K562 (cell line): ENCODE data around the gene KATNB1. TPM values are rescaled to one million over a fixed set of nuclear protein-coding genes. Genes with fewer than 3 reads are reported as not detected.

Source experiments
- ATAC-seq: fragments of 200-7000 bp; cut with Tn5 transposase; 3 replicates; pipeline ENCODE4 v1.9.1; 2020; ENCODE audit warnings: moderate library complexity
- BruUV-seq: library from RNA; stranded (reverse); fragments of 400-500 nt; replicated peaks from 2 replicates; lab custom pipeline; 2021; lab: Mats Ljungman, UMichigan
- CTCF ChIA-PET: fragments of 300-600 bp; formaldehyde crosslinking; extraction: SDS; loops from one replicate; lab custom pipeline; 2021; ENCODE audit warnings: low intra/inter-chr PET ratio; lab: Yijun Ruan, JAX
- POLR2A ChIA-PET: fragments of 300-600, 350-650 bp; sonication (Branson Sonifier 250); formaldehyde crosslinking; extraction: SDS; loops from one replicate; lab custom pipeline; 2021; ENCODE audit warnings: antibody characterized with exemption, inconsistent platforms; lab: Yijun Ruan, JAX
- DNase-seq, 4 experiments: peaks; one replicate each; pipeline versions ENCODE4 v3.0.0 to v3.0.0-alpha.2; 2011 to 2018; ENCODE audit warnings: low spot score in 3 of 4, mixed read lengths in 3 of 4; ENCODE audit errors: extremely low read depth in 1 of 4
- FAIRE-seq: peaks from 2 replicates; lab custom pipeline; 2011; peaks lifted over from hg19 to GRCh38; lab: Jason Lieb, UNC
- H2AFZ ChIP-seq: 2 replicates; pipeline ENCODE4 v1.6.0; 2011; ENCODE audit warnings: low read depth, low read length, control low read depth, inconsistent platforms
- H3K27ac ChIP-seq: fragments of 200-600 bp; 3 replicates; pipeline ENCODE4 v1.8.0; 2011; ENCODE audit warnings: low read depth, mild to moderate bottlenecking, control low read depth, inconsistent platforms, low read length, moderate library complexity, mixed read lengths; ENCODE audit errors: extremely low read depth
- H3K27me3 ChIP-seq, 2 experiments: fragments of 300-600 bp in 1 of 2; 2 replicates in 1 of 2; 3 replicates in 1 of 2; pipeline versions ENCODE4 v1.6.0 to v1.8.0; 2011; ENCODE audit warnings: inconsistent platforms in 2 of 2, low read length in 2 of 2, mild to moderate bottlenecking in 1 of 2, mixed read lengths in 1 of 2, moderate library complexity in 1 of 2; ENCODE audit not compliant: control insufficient read depth in 2 of 2, insufficient read depth in 2 of 2
- H3K36me3 ChIP-seq: fragments of 300-600 bp; 3 replicates; pipeline ENCODE4 v1.8.0; 2011; ENCODE audit warnings: mild to moderate bottlenecking, low read length, inconsistent platforms; ENCODE audit not compliant: control insufficient read depth, insufficient read depth
- H3K4me1 ChIP-seq, 2 experiments: fragments of 200-600 bp in 1 of 2; replicated peaks in 1 of 2; 2 replicates in 1 of 2; 3 replicates in 1 of 2; pipeline versions ENCODE4 v1.5.1 to v1.8.0; 2011; ENCODE audit warnings: inconsistent platforms in 2 of 2, low read length in 2 of 2, mild to moderate bottlenecking in 1 of 2, mixed read lengths in 1 of 2, moderate library complexity in 1 of 2; ENCODE audit not compliant: control insufficient read depth in 2 of 2, insufficient read depth in 2 of 2
- H3K4me2 ChIP-seq: 2 replicates; pipeline ENCODE4 v1.6.1; 2011; ENCODE audit warnings: low read length, control low read depth, inconsistent platforms, mixed read lengths; ENCODE audit not compliant: insufficient read depth
- H3K4me3 ChIP-seq: fragments of 200-600 bp; sonication (generic), shearing (Covaris generic); 2 replicates; pipeline ENCODE4 v1.5.1; 2016; ENCODE audit warnings: control low read depth, inconsistent platforms
- H3K79me2 ChIP-seq: fragments of 200-600 bp; 3 replicates; pipeline ENCODE4 v1.8.0; 2011; ENCODE audit warnings: low read length, inconsistent platforms; ENCODE audit not compliant: control insufficient read depth, insufficient read depth
- H3K9ac ChIP-seq, 2 experiments: 2 replicates each; pipeline versions ENCODE4 v1.6.0 to v1.6.1; 2011; ENCODE audit warnings: low read depth in 2 of 2, low read length in 2 of 2, control low read depth in 1 of 2, inconsistent platforms in 1 of 2, mild to moderate bottlenecking in 1 of 2, mixed read lengths in 1 of 2; ENCODE audit not compliant: insufficient read depth in 1 of 2
- H3K9me1 ChIP-seq: one replicate; pipeline ENCODE4 v1.6.0; 2011; ENCODE audit warnings: inconsistent platforms, mild to moderate bottlenecking, low read length, moderate library complexity; ENCODE audit not compliant: control insufficient read depth, insufficient read depth
- H3K9me3 ChIP-seq: replicated peaks from 2 replicates; pipeline ENCODE4 v1.5.1; 2011; ENCODE audit warnings: low read depth, low read length, inconsistent platforms; ENCODE audit not compliant: control insufficient read depth, insufficient read depth
- H4K20me1 ChIP-seq: replicated peaks from 2 replicates; pipeline ENCODE4 v1.6.1; 2011; ENCODE audit warnings: low read length, inconsistent platforms, mixed read lengths; ENCODE audit not compliant: control insufficient read depth, insufficient read depth
- CEBPB ChIP-seq: fragments of 450-650 bp; IDR thresholded peaks from 2 replicates; pipeline ENCODE4 v1.6.1; 2016; ENCODE audit warnings: missing genetic modification characterization, missing compliant biosample characterization
- CREM ChIP-seq: IDR thresholded peaks from 2 replicates; pipeline ENCODE4 v1.6.1; 2014; ENCODE audit warnings: antibody characterized with exemption, low read depth
- ETS2 ChIP-seq: IDR thresholded peaks from 2 replicates; pipeline ENCODE4 v1.6.1; 2016; ENCODE audit warnings: borderline replicate concordance, missing genetic modification characterization, mild to moderate bottlenecking, moderate library complexity, missing compliant biosample characterization; ENCODE audit not compliant: poor library complexity, severe bottlenecking
- HIVEP1 ChIP-seq: fragments of 250-450 bp; sonication (Bioruptor Pico); IDR thresholded peaks from 2 replicates; pipeline ENCODE4 v1.4.0; 2020; ENCODE audit warnings: mild to moderate bottlenecking
- KDM5B ChIP-seq: fragments of 200-600 bp; sonication (generic); IDR thresholded peaks from 2 replicates; pipeline ENCODE4 v1.6.1; 2012; ENCODE audit warnings: low read depth, mild to moderate bottlenecking, moderate library complexity, low read length, control low read depth, inconsistent platforms; ENCODE audit not compliant: insufficient replicate concordance
- NR2C1 ChIP-seq, 2 experiments: fragments of 450-650 bp; IDR thresholded peaks; 2 replicates each; pipeline ENCODE4 v1.6.1; 2017; ENCODE audit warnings: mild to moderate bottlenecking in 2 of 2, antibody characterized with exemption in 1 of 2, inconsistent platforms in 1 of 2, missing compliant biosample characterization in 1 of 2, missing genetic modification characterization in 1 of 2
- PKNOX1 ChIP-seq: fragments of 450-650 bp; IDR thresholded peaks from 2 replicates; pipeline ENCODE4 v1.6.1; 2016
- RB1 ChIP-seq: fragments of 450-650 bp; IDR thresholded peaks from 2 replicates; pipeline ENCODE4 v1.6.1; 2017; ENCODE audit warnings: low read depth, mild to moderate bottlenecking
- SAFB2 ChIP-seq: fragments of 200-400 bp; formaldehyde crosslinking; IDR thresholded peaks from 2 replicates; pipeline ENCODE4 v1.6.1; 2018; ENCODE audit warnings: borderline replicate concordance, low read length, low read depth, moderate library complexity; ENCODE audit not compliant: severe bottlenecking
- ZNF707 ChIP-seq: fragments of 250-450 bp; sonication (Bioruptor Pico); conservative IDR thresholded peaks from 2 replicates; pipeline ENCODE4 v1.8.0; 2022; ENCODE audit warnings: inconsistent platforms, mild to moderate bottlenecking, moderate library complexity
- WGBS: fragments of 100-300 bp; shearing (Covaris generic); methylation state at CpG from one replicate; pipeline ENCODE4 v1.1.6; 2016; ENCODE audit warnings: low coverage, mixed read lengths; ENCODE audit not compliant: insufficient coverage; ENCODE audit errors: missing lambda C conversion rate; 5-methylcytosine and 5-hydroxymethylcytosine counted together
- in situ Hi-C: fragments of 300-500 bp; cut with MboI; formaldehyde crosslinking; loops from 4 replicates; pipeline ENCODE4 v1.15.0; 2018; ENCODE audit warnings: inconsistent platforms, mixed read lengths
- intact Hi-C: fragments of 100-400 bp; cut with micrococcal nuclease; formaldehyde crosslinking; loops from 2 replicates; pipeline ENCODE4 v1.14.2; 2022
- polyA plus RNA-seq, 8 experiments: library from polyadenylated mRNA; depleted of rRNA in 4 of 8; stranded (reverse) in 5 of 8; unstranded in 3 of 8; fragments of >200 nt; fragmentation: Nextera tagmentation in 2 of 8; fragmentation: Illumina TruSeq in 1 of 8; extraction: Ambion mirVana in 2 of 8; extraction: Trizol in 1 of 8; gene quantifications; 2 replicates each; pipeline versions ENCODE4 v1.2.1 to v1.2.3, GENCODE V29; 2011 to 2014; ENCODE audit warnings: inconsistent platforms in 1 of 8, missing spikeins in 1 of 8
- total RNA-seq, 7 experiments: library from RNA; depleted of rRNA in 6 of 7; stranded (reverse); fragments of >200 nt in 6 of 7; fragmentation: Illumina TruSeq in 2 of 7; extraction: Trizol in 2 of 7; gene quantifications; 2 replicates each; pipeline versions ENCODE4 v1.2.1 to v1.2.3, GENCODE V29; 2011 to 2021; ENCODE audit warnings: low replicate concordance in 1 of 7
- TF ChIP-seq, protein P1 (sequence below): fragments of 150-350 bp; conservative IDR thresholded peaks from 2 replicates; pipeline ENCODE4 v1.6.1; 2014; ENCODE audit warnings: low read length
- TF ChIP-seq, protein P2 (sequence below), 2 experiments: fragments of 250-450 bp in 1 of 2; fragments of 450-650 bp in 1 of 2; sonication (Bioruptor Pico) in 1 of 2; IDR thresholded peaks; 2 replicates each; pipeline versions ENCODE4 v1.6.1 to v1.8.0; 2016 to 2021; ENCODE audit warnings: mild to moderate bottlenecking in 2 of 2, moderate library complexity in 2 of 2, missing compliant biosample characterization in 1 of 2, missing genetic modification characterization in 1 of 2
- TF ChIP-seq, protein P3 (sequence below): fragments of 250-450 bp; sonication (Bioruptor Pico); IDR thresholded peaks from 2 replicates; pipeline ENCODE4 v1.5.0; 2021

The KATNB1 gene
- total and polyA plus RNA-seq, 9 of the 15 experiments (the other 6 are each of a cell fraction or from before 2014, with no cell fraction given), result 1.2 to 52.6 (median 21.9) TPM

- TF ChIP-seq, protein P1, sequence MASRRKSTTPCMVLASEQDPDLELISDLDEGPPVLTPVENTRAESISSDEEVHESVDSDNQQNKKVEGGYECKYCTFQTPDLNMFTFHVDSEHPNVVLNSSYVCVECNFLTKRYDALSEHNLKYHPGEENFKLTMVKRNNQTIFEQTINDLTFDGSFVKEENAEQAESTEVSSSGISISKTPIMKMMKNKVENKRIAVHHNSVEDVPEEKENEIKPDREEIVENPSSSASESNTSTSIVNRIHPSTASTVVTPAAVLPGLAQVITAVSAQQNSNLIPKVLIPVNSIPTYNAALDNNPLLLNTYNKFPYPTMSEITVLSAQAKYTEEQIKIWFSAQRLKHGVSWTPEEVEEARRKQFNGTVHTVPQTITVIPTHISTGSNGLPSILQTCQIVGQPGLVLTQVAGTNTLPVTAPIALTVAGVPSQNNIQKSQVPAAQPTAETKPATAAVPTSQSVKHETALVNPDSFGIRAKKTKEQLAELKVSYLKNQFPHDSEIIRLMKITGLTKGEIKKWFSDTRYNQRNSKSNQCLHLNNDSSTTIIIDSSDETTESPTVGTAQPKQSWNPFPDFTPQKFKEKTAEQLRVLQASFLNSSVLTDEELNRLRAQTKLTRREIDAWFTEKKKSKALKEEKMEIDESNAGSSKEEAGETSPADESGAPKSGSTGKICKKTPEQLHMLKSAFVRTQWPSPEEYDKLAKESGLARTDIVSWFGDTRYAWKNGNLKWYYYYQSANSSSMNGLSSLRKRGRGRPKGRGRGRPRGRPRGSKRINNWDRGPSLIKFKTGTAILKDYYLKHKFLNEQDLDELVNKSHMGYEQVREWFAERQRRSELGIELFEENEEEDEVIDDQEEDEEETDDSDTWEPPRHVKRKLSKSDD, result no peak
- no peak for TF ChIP-seq HIVEP1 (CRISPR knock-in tag)
- TF ChIP-seq NR2C1 (IDR thresholded peaks at IDR 0.05), result peak; percentile 87
- peak; percentile 91 for TF ChIP-seq NR2C1 (tag; IDR thresholded peaks at IDR 0.05)
- TF ChIP-seq ETS2, result no peak
Measured at GRCh38 chr16:57700781-57701551, 34.6 kb upstream of the KATNB1 start (continued).

DNA sequence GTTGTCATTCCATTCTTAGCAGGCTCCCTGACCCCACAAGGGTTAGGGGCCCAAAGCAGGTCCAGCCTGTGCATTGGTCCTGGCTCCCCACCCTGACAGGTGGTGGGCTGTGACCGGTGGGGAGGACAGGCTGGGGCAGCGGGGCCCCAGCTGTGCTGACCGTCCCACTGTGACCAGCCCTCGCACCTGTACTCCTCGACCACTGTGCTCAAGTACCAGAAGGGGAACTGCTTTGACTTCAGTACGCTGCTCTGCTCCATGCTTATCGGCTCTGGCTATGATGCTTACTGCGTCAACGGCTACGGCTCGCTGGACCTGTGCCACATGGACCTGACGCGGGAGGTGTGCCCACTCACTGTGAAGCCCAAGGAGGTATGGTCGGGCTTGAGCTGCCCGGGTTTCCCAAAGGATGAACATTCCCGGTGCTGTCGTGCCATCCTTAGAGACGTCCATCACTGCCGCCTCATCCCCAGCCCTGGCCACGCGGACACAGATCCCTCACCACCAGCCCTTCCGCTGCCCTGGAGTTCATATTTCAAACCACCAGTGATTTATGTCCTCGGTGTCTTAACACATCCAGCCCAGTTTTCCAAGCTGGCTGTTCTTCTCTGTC lies 33.7 kb upstream of the KATNB1 start:
- CTCF ChIA-PET, result no interaction called here
- Histone ChIP-seq H3K9me1 (no peaks in the 10 kb centered on the region), H3K9me3 (no peaks in the 10 kb centered on the region), H2AFZ (peak overlapping the region; percentile 78), H3K36me3 (no peaks in the 10 kb centered on the region), H3K4me1 (peaks cover 18 to 25% of the 10 kb centered on the region in 2 experiments), H3K4me3 (no peak overlapping the region), H3K4me2 (peak overlapping the region; percentile 67; the same call in 1 of the 2 replicates), H4K20me1 (no peaks in the 10 kb centered on the region), H3K9ac (peak overlapping the region; percentile 28 to 61; a peak in 2 of 4 replicates), H3K27ac (no peak overlapping the region), H3K79me2 (no peaks in the 10 kb centered on the region), H3K27me3 (no peaks in the 10 kb centered on the region)
- WGBS, result 57% methylated on average over 23 of the region's 23 CpGs
- intact Hi-C loops (no loop called here), in situ Hi-C loops (no loop called here)
- ATAC-seq (peak; percentile 59), FAIRE-seq (no peak), DNase-seq (no peak)
- no TSS peak for BruUV-seq
- POLR2A ChIA-PET, result interaction anchor here (0.6 to 3.3 kb wide), 4 partner anchors 10 to 179 kb away, joined by 3 to 15 read pairs (median 6); no protein-coding TSS in a partner anchor
- TF ChIP-seq, protein P2, sequence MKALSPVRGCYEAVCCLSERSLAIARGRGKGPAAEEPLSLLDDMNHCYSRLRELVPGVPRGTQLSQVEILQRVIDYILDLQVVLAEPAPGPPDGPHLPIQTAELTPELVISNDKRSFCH (CRISPR knock-in tag; IDR thresholded peaks at IDR 0.05), result no peak
- TF ChIP-seq, protein P2 (tag; IDR thresholded peaks at IDR 0.05), result 0 out of 2 replicates have a peak, but pooled peaks have one; percentile 51
- TF ChIP-seq ZNF707 (CRISPR knock-in tag), result no peak
- TF ChIP-seq CEBPB (tag), result no peak
- TF ChIP-seq KDM5B, result no peak
- TF ChIP-seq, protein P3, sequence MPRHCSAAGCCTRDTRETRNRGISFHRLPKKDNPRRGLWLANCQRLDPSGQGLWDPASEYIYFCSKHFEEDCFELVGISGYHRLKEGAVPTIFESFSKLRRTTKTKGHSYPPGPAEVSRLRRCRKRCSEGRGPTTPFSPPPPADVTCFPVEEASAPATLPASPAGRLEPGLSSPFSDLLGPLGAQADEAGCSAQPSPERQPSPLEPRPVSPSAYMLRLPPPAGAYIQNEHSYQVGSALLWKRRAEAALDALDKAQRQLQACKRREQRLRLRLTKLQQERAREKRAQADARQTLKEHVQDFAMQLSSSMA (CRISPR knock-in tag), result no peak
- TF ChIP-seq PKNOX1, result peak; percentile 56
- no peak for TF ChIP-seq RB1
- TF ChIP-seq SAFB2, result no peak
- peak; percentile 37; the same call in 1 of the 2 replicates for TF ChIP-seq CREM
